GM23248 (cell line): ENCODE measurements around the gene SOCS2. TPM values are rescaled to one million over a fixed set of nuclear protein-coding genes. Genes with fewer than 3 reads are reported as not detected.
A peak's percentile ranks its signal among the peaks of the same experiment; 100 is the strongest.

Experiments used
- DNase-seq: peaks from one replicate; pipeline ENCODE4 v3.0.0-alpha.2; 2015
- H2AFZ ChIP-seq: fragments of 200-600 bp; sonication (generic); 2 replicates; pipeline ENCODE4 v1.6.1; 2016; ENCODE audit warnings: antibody characterized with exemption
- H3F3A ChIP-seq: fragments of 200-600 bp; sonication (generic); 2 replicates; pipeline ENCODE4 v1.6.1; 2016; ENCODE audit warnings: mild to moderate bottlenecking, antibody characterized with exemption, mixed run types; ENCODE audit not compliant: insufficient read depth
- H3K27ac ChIP-seq: fragments of 200-600 bp; sonication (generic); 2 replicates; pipeline ENCODE4 v1.5.1; 2016; ENCODE audit warnings: mild to moderate bottlenecking
- H3K27me3 ChIP-seq: fragments of 200-600 bp; sonication (generic); replicated peaks from 2 replicates; pipeline ENCODE4 v1.6.1; 2016; ENCODE audit warnings: mild to moderate bottlenecking; ENCODE audit not compliant: insufficient read depth
- H3K36me3 ChIP-seq: fragments of 200-600 bp; sonication (generic); 2 replicates; pipeline ENCODE4 v1.6.1; 2016; ENCODE audit warnings: low read depth, mild to moderate bottlenecking
- H3K4me1 ChIP-seq: fragments of 200-600 bp; sonication (generic); 2 replicates; pipeline ENCODE4 v1.6.1; 2016; ENCODE audit warnings: mild to moderate bottlenecking; ENCODE audit not compliant: insufficient read depth
- H3K4me2 ChIP-seq: fragments of 200-600 bp; sonication (generic); one replicate; pipeline ENCODE4 v1.6.1; 2016; ENCODE audit warnings: mild to moderate bottlenecking; ENCODE audit not compliant: unreplicated experiment
- H3K4me3 ChIP-seq: fragments of 200-600 bp; sonication (generic); 2 replicates; pipeline ENCODE4 v1.5.1; 2016; ENCODE audit warnings: mild to moderate bottlenecking
- H3K79me2 ChIP-seq: fragments of 200-600 bp; sonication (generic); 2 replicates; pipeline ENCODE4 v1.6.1; 2016; ENCODE audit warnings: mild to moderate bottlenecking; ENCODE audit not compliant: insufficient read depth
- H3K9ac ChIP-seq: fragments of 200-600 bp; sonication (generic); 2 replicates; pipeline ENCODE4 v1.6.1; 2016; ENCODE audit warnings: mild to moderate bottlenecking
- H3K9me2 ChIP-seq: fragments of 200-600 bp; sonication (generic); 2 replicates; pipeline ENCODE4 v1.6.1; 2016; ENCODE audit warnings: mixed run types, mild to moderate bottlenecking, moderate library complexity; ENCODE audit not compliant: insufficient read depth
- H3K9me3 ChIP-seq: fragments of 200-600 bp; sonication (generic); one replicate; pipeline ENCODE4 v1.6.1; 2017; ENCODE audit warnings: low read depth
- H4K20me1 ChIP-seq: fragments of 200-600 bp; sonication (generic); 2 replicates; pipeline ENCODE4 v1.6.0; 2016; ENCODE audit not compliant: insufficient read depth
- EZH2 ChIP-seq: fragments of 200-600 bp; sonication (generic); IDR thresholded peaks from 2 replicates; pipeline ENCODE4 v1.6.1; 2018; ENCODE audit warnings: antibody characterized with exemption, mild to moderate bottlenecking; ENCODE audit not compliant: insufficient read depth, poor library complexity, severe bottlenecking
- EZH2phosphoT487 ChIP-seq: fragments of 200-600 bp; sonication (generic); IDR thresholded peaks from 2 replicates; pipeline ENCODE4 v1.6.1; 2018; ENCODE audit warnings: antibody characterized with exemption, moderate library complexity, mild to moderate bottlenecking, low read depth; ENCODE audit not compliant: insufficient read depth
- WGBS, 2 experiments: methylation state at CpG; one replicate each; pipeline ENCODE4 v1.1.6; 2015 to 2017; ENCODE audit warnings: low lambda C conversion rate in 2 of 2, low coverage in 1 of 2; ENCODE audit errors: missing lambda C conversion rate in 2 of 2; 5-methylcytosine and 5-hydroxymethylcytosine counted together
- in situ Hi-C: fragments of 300-500 bp; cut with MboI; formaldehyde crosslinking; loops from 2 replicates; pipeline ENCODE4 v1.15.0; 2020
- polyA plus RNA-seq: library from polyadenylated mRNA; unstranded; fragments of >200 nt; fragmentation: Nextera tagmentation; extraction: Ambion mirVana; gene quantifications from 2 replicates; pipeline ENCODE4 v1.2.1, GENCODE V29; 2016
- total RNA-seq: library from RNA; depleted of rRNA; stranded (reverse); fragments of >200 nt; shearing (Covaris generic); gene quantifications from 2 replicates; pipeline ENCODE4 v1.2.3, GENCODE V29; 2014

The SOCS2 gene
- total and polyA plus RNA-seq, 2 experiments from 2014 or later, result 52.4 to 72.6 TPM

DNA sequence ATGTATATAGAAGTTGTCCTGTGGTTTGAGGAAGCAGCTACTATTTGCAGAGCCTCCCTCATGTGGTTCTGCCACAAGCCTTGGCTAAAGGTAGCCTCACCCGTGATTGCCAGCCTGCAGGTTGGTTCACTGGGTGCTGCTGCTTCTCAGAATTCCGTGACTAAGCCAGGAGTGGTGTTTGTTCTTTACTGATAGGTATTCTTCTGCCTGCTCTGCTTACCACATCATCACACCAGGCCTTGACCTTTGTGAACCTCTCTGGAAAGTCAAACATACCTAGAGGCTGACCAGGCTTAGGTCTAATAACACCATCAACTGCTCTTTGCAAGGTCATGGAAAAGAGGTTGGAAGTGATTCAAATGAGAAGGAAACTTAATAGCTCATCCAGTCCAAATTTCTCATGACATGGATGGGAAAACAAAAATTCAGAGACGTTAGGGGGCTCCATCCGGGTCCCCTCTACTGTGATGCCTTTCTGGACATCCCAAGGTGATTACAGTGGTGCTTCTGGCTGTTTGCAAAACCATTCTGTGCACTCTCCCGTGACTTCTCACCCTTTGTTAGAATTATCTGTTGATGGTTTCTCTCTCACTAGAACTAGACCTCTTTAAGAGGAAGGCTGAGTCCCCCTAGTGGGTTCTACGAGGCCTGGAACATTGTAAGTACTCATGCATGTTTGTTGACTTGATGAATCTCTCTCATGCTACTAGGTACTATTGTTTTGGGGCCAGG, 8.5 kb upstream of the SOCS2 start:
- Histone ChIP-seq H3K4me2 (no peak overlapping the region), H3K9ac (no peak overlapping the region), H3K9me2 (no peaks in the 10 kb centered on the region), H3K9me3 (peaks cover 3% of the 10 kb centered on the region), H2AFZ (no peak overlapping the region), H3K27ac (no peak overlapping the region), H3K36me3 (peaks cover under 1% of the 10 kb centered on the region; the same call in 1 of the 2 replicates), H3K27me3 (no peaks in the 10 kb centered on the region), H3K4me3 (no peak overlapping the region), H4K20me1 (no peaks in the 10 kb centered on the region), H3K4me1 (no peaks in the 10 kb centered on the region), H3F3A (peaks cover 10% of the 10 kb centered on the region), H3K79me2 (no peaks in the 10 kb centered on the region)
- peak; percentile 44 for DNase-seq
- 61 to 64% methylated on average over 6 of the region's 6 CpGs for WGBS, 2 experiments
- in situ Hi-C loops, result no loop called here
- TF ChIP-seq EZH2phosphoT487 (no peak), EZH2 (no peak)

DNA sequence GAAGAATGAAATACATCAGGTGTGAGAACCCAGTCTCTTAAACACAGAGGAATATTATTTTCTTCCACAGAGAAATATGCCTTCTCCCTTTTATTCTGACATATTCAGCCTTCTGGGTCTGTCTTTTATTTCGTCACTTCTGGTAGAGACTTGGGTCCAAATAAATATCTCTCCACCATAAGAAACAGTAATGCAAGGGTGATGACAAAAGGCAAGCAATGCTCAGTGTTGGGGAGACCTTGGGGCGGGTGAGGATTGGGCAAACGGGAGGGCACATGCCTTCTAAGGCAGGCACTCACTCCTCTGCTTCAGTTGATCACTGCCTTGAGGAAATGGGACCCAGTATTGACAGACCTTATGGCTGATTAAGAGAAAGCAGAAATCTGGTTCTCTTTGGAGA, 6.7 kb upstream of the SOCS2 start:
- no peaks in the 10 kb centered on the region for H3K4me1 ChIP-seq
- no peak overlapping the region for H3K4me2 ChIP-seq
- no peak overlapping the region for H3K4me3 ChIP-seq
- H3K36me3 ChIP-seq, result no peaks in the 10 kb centered on the region; the same call in 1 of the 2 replicates
- in situ Hi-C loops, result no loop called here
- no peaks in the 10 kb centered on the region for H3K27me3 ChIP-seq
- DNase-seq, result no peak
- TF ChIP-seq EZH2, result no peak
- no peak for TF ChIP-seq EZH2phosphoT487
- H3K27ac ChIP-seq, result no peak overlapping the region
- no peaks in the 10 kb centered on the region for H3K9me2 ChIP-seq
- no peaks in the 10 kb centered on the region for H4K20me1 ChIP-seq
- H2AFZ ChIP-seq, result no peak overlapping the region
- peaks cover 15% of the 10 kb centered on the region for H3F3A ChIP-seq
- 94 to 96% methylated on average over 3 of the region's 3 CpGs for WGBS, 2 experiments
- H3K9ac ChIP-seq, result no peak overlapping the region
- no peaks in the 10 kb centered on the region for H3K79me2 ChIP-seq
- peaks cover 3% of the 10 kb centered on the region for H3K9me3 ChIP-seq

DNA sequence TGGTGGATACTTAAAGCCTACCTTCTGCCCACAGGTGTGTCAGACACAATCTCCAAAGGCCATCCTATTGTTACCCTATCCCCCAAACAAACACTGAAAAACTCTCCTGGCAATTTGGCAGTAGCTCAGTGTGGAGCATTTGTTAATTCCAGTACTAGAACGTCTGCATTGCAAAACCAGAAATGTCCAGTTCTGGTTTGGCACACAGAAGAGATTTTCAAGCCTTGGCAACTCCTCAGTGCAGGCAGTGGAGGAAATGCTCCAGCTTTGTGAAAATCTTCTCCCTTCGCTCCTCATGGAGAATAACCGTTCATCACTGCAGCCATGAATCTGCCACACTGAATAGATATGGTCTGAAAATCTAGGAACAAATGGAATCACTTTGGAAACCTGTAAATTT, 5.3 kb upstream of the SOCS2 start:
- Histone ChIP-seq H3K4me1 (no peaks in the 10 kb centered on the region), H3K4me3 (no peak overlapping the region), H3K36me3 (no peaks in the 10 kb centered on the region), H2AFZ (no peak overlapping the region), H3K4me2 (no peak overlapping the region), H3K9me3 (no peaks in the 10 kb centered on the region), H3K27me3 (no peaks in the 10 kb centered on the region), H4K20me1 (no peaks in the 10 kb centered on the region), H3K27ac (no peak overlapping the region), H3K9ac (no peak overlapping the region), H3K9me2 (no peaks in the 10 kb centered on the region), H3K79me2 (peaks cover 4% of the 10 kb centered on the region), H3F3A (peaks cover 15% of the 10 kb centered on the region)
- TF ChIP-seq EZH2phosphoT487 (no peak), EZH2 (no peak)
- DNase-seq, result no peak
- 69 to 77% methylated on average over 3 of the region's 3 CpGs for WGBS, 2 experiments
- in situ Hi-C loops, result no loop called here

DNA sequence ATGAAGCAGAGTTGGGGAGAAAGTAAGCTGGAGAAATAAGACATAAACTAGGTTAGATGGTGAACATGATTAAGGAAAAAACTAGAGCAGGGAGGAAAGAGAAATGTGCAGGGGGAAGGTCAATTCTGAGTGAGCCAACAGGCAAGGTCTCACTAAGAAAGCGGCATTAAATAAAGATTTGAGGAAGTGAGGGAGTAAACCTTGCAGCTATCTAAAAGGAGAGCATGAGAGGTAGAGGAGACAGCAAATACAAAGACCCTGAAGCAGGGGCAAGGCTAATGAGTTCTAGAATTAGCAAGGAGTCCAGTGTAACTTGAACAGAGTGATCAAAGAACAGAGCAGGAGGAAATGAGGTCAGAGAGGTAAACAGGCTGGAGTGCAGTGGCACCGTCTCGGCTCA, 4.4 kb upstream of the SOCS2 start:
- H3K9me3 ChIP-seq, result no peaks in the 10 kb centered on the region
- H3K36me3 ChIP-seq, result no peaks in the 10 kb centered on the region
- H4K20me1 ChIP-seq, result no peaks in the 10 kb centered on the region
- no peak overlapping the region for H3K4me3 ChIP-seq
- H3K9ac ChIP-seq, result no peak overlapping the region
- H3K4me2 ChIP-seq, result no peak overlapping the region
- WGBS, 2 experiments, result 95 to 97% methylated on average over 3 of the region's 3 CpGs
- H3K9me2 ChIP-seq, result no peaks in the 10 kb centered on the region
- DNase-seq, result no peak
- H3F3A ChIP-seq, result peaks cover 15% of the 10 kb centered on the region
- no peak overlapping the region for H3K27ac ChIP-seq
- H3K27me3 ChIP-seq, result no peaks in the 10 kb centered on the region
- no peaks in the 10 kb centered on the region for H3K4me1 ChIP-seq
- in situ Hi-C loops, result no loop called here
- H3K79me2 ChIP-seq, result peaks cover 13% of the 10 kb centered on the region
- TF ChIP-seq EZH2phosphoT487 (no peak), EZH2 (no peak)
- H2AFZ ChIP-seq, result no peak overlapping the region

DNA sequence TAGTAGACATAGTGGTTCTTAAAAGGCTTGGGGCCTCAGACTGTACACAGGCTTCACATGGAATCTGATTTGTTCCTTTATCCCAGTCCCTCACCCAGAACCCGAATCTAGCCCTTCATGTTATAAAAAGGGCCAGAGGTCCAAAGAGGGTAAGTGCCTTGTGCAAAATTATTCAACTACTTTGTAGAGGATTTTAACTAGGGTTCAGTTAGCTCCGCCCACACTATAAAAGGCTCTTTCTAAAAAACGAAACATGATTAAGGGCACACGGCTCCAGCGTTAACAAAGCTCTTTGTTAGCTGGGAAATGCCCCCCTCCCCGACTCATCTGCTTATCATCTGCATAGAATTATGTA, 3.2 kb upstream of the SOCS2 start:
- H3K9ac ChIP-seq, result peak overlapping the region; percentile 83
- H3K27me3 ChIP-seq, result no peaks in the 10 kb centered on the region
- no peaks in the 10 kb centered on the region for H3K9me2 ChIP-seq
- peaks cover 25% of the 10 kb centered on the region for H3K79me2 ChIP-seq
- H3K9me3 ChIP-seq, result no peaks in the 10 kb centered on the region
- peak overlapping the region; percentile 76 for H2AFZ ChIP-seq
- peak overlapping the region; percentile 92 for H3K4me3 ChIP-seq
- peak overlapping the region; percentile 89 for H3K4me2 ChIP-seq
- peak overlapping the region; percentile 6; the same call in 1 of the 2 replicates for H3K27ac ChIP-seq
- DNase-seq, result no peak
- 10 to 13% methylated on average over 6 of the region's 6 CpGs for WGBS, 2 experiments
- H4K20me1 ChIP-seq, result no peaks in the 10 kb centered on the region
- no peaks in the 10 kb centered on the region for H3K36me3 ChIP-seq
- in situ Hi-C loops, result no loop called here
- peaks cover 18% of the 10 kb centered on the region for H3F3A ChIP-seq
- TF ChIP-seq EZH2phosphoT487, result no peak
- TF ChIP-seq EZH2, result no peak
- peaks cover 2% of the 10 kb centered on the region for H3K4me1 ChIP-seq
